GM11168 (cell line): Measurements from ENCODE around the gene HMGA1.

Source experiments
- in situ Hi-C: fragments of 300-500 bp; cut with MboI; formaldehyde crosslinking; loops from one replicate; pipeline ENCODE4 v1.12.0; 2022; ENCODE audit warnings: low sequenced_read_pairs; ENCODE audit not compliant: unreplicated experiment

HMGA1 gene

GRCh38 chr6:34223381-34223955 is 13.2 kb upstream of the HMGA1 start:
- in situ Hi-C loops: no loop called here

GRCh38 chr6:34223956-34224940 is 12.4 kb upstream of the HMGA1 start:
- in situ Hi-C loops: no loop called here

- in situ Hi-C loops: loop anchor here (25.0 kb wide), 1 partner anchor 387 kb away; no protein-coding TSS in a partner anchor
Observed at GRCh38 chr6:34225551-34225950, 11.1 kb upstream of the HMGA1 start.

- in situ Hi-C loops: loop anchor here (25.0 kb wide), 1 partner anchor 386 kb away; no protein-coding TSS in a partner anchor
Observed at GRCh38 chr6:34226066-34226465, 10.6 kb upstream of the HMGA1 start.

- in situ Hi-C loops: loop anchor here (25.0 kb wide), 1 partner anchor 385 kb away; no protein-coding TSS in a partner anchor
Observed at GRCh38 chr6:34226731-34227586, 9.7 kb upstream of the HMGA1 start.

- in situ Hi-C loops: loop anchor here (25.0 kb wide), 1 partner anchor 384 kb away; no protein-coding TSS in a partner anchor
Observed at GRCh38 chr6:34227761-34228421, 8.8 kb upstream of the HMGA1 start.

GRCh38 chr6:34229877-34230276 is 6.8 kb upstream of the HMGA1 start:
- in situ Hi-C loops: loop anchor here (10.0 to 25.0 kb wide), 2 partner anchors 382 to 625 kb away; no protein-coding TSS in a partner anchor

GRCh38 chr6:34230653-34231371 is 5.9 kb upstream of the HMGA1 start:
- in situ Hi-C loops: loop anchor here (10.0 to 25.0 kb wide), 2 partner anchors 381 to 624 kb away; no protein-coding TSS in a partner anchor

GRCh38 chr6:34231566-34232336 is 4.9 kb upstream of the HMGA1 start:
- in situ Hi-C loops: loop anchor here (10.0 to 25.0 kb wide), 2 partner anchors 381 to 623 kb away; no protein-coding TSS in a partner anchor

GRCh38 chr6:34232901-34233300 is 3.8 kb upstream of the HMGA1 start:
- in situ Hi-C loops: loop anchor here (10.0 to 25.0 kb wide), 2 partner anchors 379 to 622 kb away; no protein-coding TSS in a partner anchor

GRCh38 chr6:34233867-34234266 is 2.8 kb upstream of the HMGA1 start:
- in situ Hi-C loops: loop anchor here (10.0 to 25.0 kb wide), 2 partner anchors 378 to 621 kb away; no protein-coding TSS in a partner anchor

GRCh38 chr6:34234667-34235306 is 1.9 kb upstream of the HMGA1 start:
- in situ Hi-C loops: loop anchor here (10.0 to 25.0 kb wide), 2 partner anchors 378 to 620 kb away; no protein-coding TSS in a partner anchor

- in situ Hi-C loops: loop anchor here (10.0 to 25.0 kb wide), 2 partner anchors 377 to 619 kb away; no protein-coding TSS in a partner anchor
Observed at GRCh38 chr6:34235307-34236130, 1.2 kb upstream of the HMGA1 start.

GRCh38 chr6:34236131-34236442 is 586 bp upstream of the HMGA1 start:
- in situ Hi-C loops: loop anchor here (10.0 to 25.0 kb wide), 2 partner anchors 376 to 619 kb away; no protein-coding TSS in a partner anchor

- in situ Hi-C loops: loop anchor here (10.0 to 25.0 kb wide), 2 partner anchors 375 to 617 kb away; no protein-coding TSS in a partner anchor
Observed at GRCh38 chr6:34237316-34237721, 646 bp downstream of the HMGA1 start.
